Prostate gland (tissue), 2 donors: Measurements from ENCODE around the gene MSANTD1.

Experiments
- CTCF ChIP-seq, 4 experiments: fragments of 200-600 bp in 2 of 4; fragments of 450-650 bp in 2 of 4; sonication (generic) in 2 of 4; IDR thresholded peaks; 1 replicate in 3 of 4; 2 replicates in 1 of 4; pipeline ENCODE4 v1.5.1; 2016 to 2019; ENCODE audit warnings: antibody characterized with exemption in 4 of 4, mild to moderate bottlenecking in 2 of 4, moderate library complexity in 2 of 4
- POLR2A ChIP-seq: fragments of 450-650 bp; IDR thresholded peaks from one replicate; pipeline ENCODE4 v1.6.1; 2016; ENCODE audit warnings: antibody characterized with exemption, mild to moderate bottlenecking

- TF ChIP-seq CTCF (IDR thresholded peaks at IDR 0.05) = no peak
- no peak for TF ChIP-seq POLR2A
Measured at GRCh38 chr4:3215256-3215655, 33.7 kb upstream of the MSANTD1 start.
